Esophagus squamous epithelium (tissue), 5 donors: ENCODE data around the gene SMPD3. TPM values are rescaled to one million over a fixed set of nuclear protein-coding genes. Genes with fewer than 3 reads are reported as not detected.

ENCODE experiments used
- DNase-seq: peaks from one replicate; lab custom pipeline; 2025; lab: John Stamatoyannopoulos, UW
- H3K27ac ChIP-seq, 4 donors: fragments of 200-600 bp; sonication (generic); one replicate each; pipeline ENCODE4 v1.5.1; 2016 to 2019; ENCODE audit warnings: mild to moderate bottlenecking in 1 of 4
- H3K27me3 ChIP-seq, 4 donors: fragments of 200-600 bp; sonication (generic); 1 replicate in 3 of 4; 2 replicates in 1 of 4; pipeline versions ENCODE4 v1.5.1 to v1.6.0; 2017 to 2021; ENCODE audit warnings: antibody characterized with exemption in 1 of 4
- H3K36me3 ChIP-seq, 3 donors: fragments of 200-600 bp; sonication (generic); one replicate each; pipeline ENCODE4 v1.5.1; 2016 to 2019
- H3K4me1 ChIP-seq, 3 donors: fragments of 200-600 bp; sonication (generic); one replicate each; pipeline ENCODE4 v1.5.1; 2017 to 2019
- H3K4me3 ChIP-seq, 4 donors: fragments of 200-600 bp; sonication (generic); 1 replicate in 3 of 4; 2 replicates in 1 of 4; pipeline ENCODE4 v1.5.1; 2016 to 2019; ENCODE audit warnings: mild to moderate bottlenecking in 2 of 4, moderate library complexity in 1 of 4
- H3K9me3 ChIP-seq, 3 donors: fragments of 200-600 bp; sonication (generic); one replicate each; pipeline ENCODE4 v1.5.1; 2016 to 2019
- CTCF ChIP-seq, 6 experiments: fragments of 450-650 bp in 4 of 6; fragments of 200-600 bp in 2 of 6; sonication (generic) in 2 of 6; IDR thresholded peaks; one replicate each; pipeline ENCODE4 v1.5.1; 2016 to 2019; ENCODE audit warnings: antibody characterized with exemption in 6 of 6, mild to moderate bottlenecking in 4 of 6, moderate library complexity in 4 of 6
- POLR2A ChIP-seq, 4 donors: fragments of 450-650 bp; IDR thresholded peaks; one replicate each; pipeline ENCODE4 v1.6.1; 2017; ENCODE audit warnings: antibody characterized with exemption in 4 of 4, mild to moderate bottlenecking in 4 of 4, moderate library complexity in 3 of 4
- WGBS, 2 donors: methylation state at CpG; one replicate each; pipeline ENCODE4 v1.1.5; 2018; 5-methylcytosine and 5-hydroxymethylcytosine counted together
- intact Hi-C: fragments of 100-400 bp; cut with DNase I; formaldehyde crosslinking; loops from one replicate; pipeline ENCODE4 v1.15.0; 2022
- total RNA-seq, 4 donors: library from RNA; depleted of rRNA; stranded (reverse); fragments of >200 nt; gene quantifications; one replicate each; pipeline ENCODE4 v1.1.0, GENCODE V29; 2016
- donor health status: DM: yes; HTN: yes; CAD: no.

Gene SMPD3
- total RNA-seq, 4 donors from 2014 or later, result 0.18 to 2.3 (median 0.92) TPM

DNA sequence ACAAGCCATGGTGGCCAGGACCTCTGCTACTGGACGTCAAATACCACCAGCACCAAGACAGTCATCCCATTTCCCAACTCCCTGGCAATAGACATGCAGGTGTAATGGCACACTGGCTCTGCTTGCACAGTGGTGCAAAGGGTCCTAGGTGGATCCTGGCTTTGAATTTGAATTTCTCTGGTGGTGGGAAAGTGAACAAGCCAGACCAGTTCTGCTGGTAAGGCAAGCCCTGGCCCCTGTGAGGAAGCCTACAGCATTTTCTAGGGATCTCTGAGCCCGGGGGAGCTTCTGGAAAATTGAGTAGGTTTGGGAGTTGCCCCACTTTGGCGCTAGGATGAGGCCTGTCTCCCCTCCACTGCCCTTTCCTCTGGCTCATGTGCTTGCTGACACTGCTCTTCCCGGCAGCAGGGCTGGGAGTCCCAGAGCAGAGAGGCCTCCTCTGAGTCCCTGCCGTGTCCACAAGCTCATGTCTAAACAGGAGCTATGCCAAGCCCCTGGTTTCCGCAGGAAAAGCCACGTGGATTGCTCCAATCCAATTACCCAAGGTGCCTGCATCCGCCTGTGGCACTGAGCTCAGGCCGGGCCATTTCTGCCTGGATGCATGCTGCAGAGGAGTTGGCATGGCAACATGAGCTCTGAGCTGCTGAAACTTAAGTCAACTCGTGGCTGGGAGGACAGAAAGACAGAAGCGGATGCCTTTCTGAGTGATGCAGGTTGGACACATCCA lies 70.5 kb downstream of the SMPD3 start:
- Histone ChIP-seq H3K4me3 (no peak overlapping the region), H3K27ac (no peak overlapping the region), H3K9me3 (no peaks in the 10 kb centered on the region), H3K27me3 (peaks cover 0 to 14% (median 0%) of the 10 kb centered on the region in 4 donors), H3K36me3 (no peaks in the 10 kb centered on the region), H3K4me1 (peaks cover 5 to 20% (median 5%) of the 10 kb centered on the region in 3 donors)
- WGBS, 2 donors, result 42 to 47% methylated on average over 4 to 6 of the region's 11 CpGs
- no peak for DNase-seq
- no peak for TF ChIP-seq POLR2A (IDR thresholded peaks at IDR 0.05)
- no peak for TF ChIP-seq CTCF (IDR thresholded peaks at IDR 0.05)
- intact Hi-C loops, result no loop called here

GRCh38 chr16:68377221-68377620 lies 71.1 kb downstream of the SMPD3 start:
- 100% methylated on average over 3 of the region's 7 CpGs; no CpG with 5 or more reads in 1 of the 2 donors for WGBS, 2 donors
- Histone ChIP-seq H3K4me1 (peaks cover 5 to 20% (median 5%) of the 10 kb centered on the region in 3 donors), H3K27me3 (peaks cover 0 to 14% (median 0%) of the 10 kb centered on the region in 4 donors), H3K27ac (no peak overlapping the region), H3K36me3 (no peaks in the 10 kb centered on the region), H3K9me3 (no peaks in the 10 kb centered on the region), H3K4me3 (no peak overlapping the region)
- no peak for DNase-seq
- TF ChIP-seq CTCF (IDR thresholded peaks at IDR 0.05) (no peak), POLR2A (IDR thresholded peaks at IDR 0.05) (no peak)
- intact Hi-C loops, result no loop called here

GRCh38 chr16:68376590-68376989 lies 71.7 kb downstream of the SMPD3 start:
- Histone ChIP-seq H3K27ac (no peak overlapping the region), H3K27me3 (peaks cover 0 to 14% (median 0%) of the 10 kb centered on the region in 4 donors), H3K4me1 (peaks cover 5 to 20% (median 5%) of the 10 kb centered on the region in 3 donors), H3K36me3 (no peaks in the 10 kb centered on the region), H3K9me3 (no peaks in the 10 kb centered on the region), H3K4me3 (no peak overlapping the region)
- 100% methylated on average over 1 of the region's 6 CpGs; no CpG with 5 or more reads in 1 of the 2 donors for WGBS, 2 donors
- no peak for TF ChIP-seq POLR2A (IDR thresholded peaks at IDR 0.05)
- TF ChIP-seq CTCF (IDR thresholded peaks at IDR 0.05), result no peak
- DNase-seq, result no peak
- intact Hi-C loops, result no loop called here

- WGBS, 2 donors, result 85 to 97% methylated on average over 4 to 10 of the region's 11 CpGs
- Histone ChIP-seq H3K27ac (no peak overlapping the region), H3K4me3 (no peak overlapping the region), H3K27me3 (peaks cover 0 to 14% (median 0%) of the 10 kb centered on the region in 4 donors), H3K9me3 (no peaks in the 10 kb centered on the region), H3K4me1 (peaks cover 5 to 20% (median 5%) of the 10 kb centered on the region in 3 donors), H3K36me3 (no peaks in the 10 kb centered on the region)
- TF ChIP-seq POLR2A (IDR thresholded peaks at IDR 0.05) (no peak), CTCF (IDR thresholded peaks at IDR 0.05) (no peak)
- DNase-seq, result no peak
- intact Hi-C loops, result no loop called here
These were observed 72.3 kb downstream of the SMPD3 start for GRCh38 chr16:68375801-68376536.
